DOHH2 (cell line): Measurements from ENCODE around the gene KLRK1.
"Not testable (repeated sequence)": the region's sequence is repeated elsewhere in the genome, so short reads cannot be mapped to it uniquely, and the experiment has no call there.

Experiments
- H3F3A ChIP-seq: fragments of 200-600 bp; sonication (generic), shearing (Covaris generic); 2 replicates; pipeline ENCODE4 v1.6.0; 2016; ENCODE audit warnings: antibody characterized with exemption, mild to moderate bottlenecking; ENCODE audit not compliant: control insufficient read depth, insufficient read depth
- H3K27ac ChIP-seq: fragments of 200-600 bp; sonication (generic); 2 replicates; pipeline ENCODE4 v1.5.1; 2014; ENCODE audit warnings: low read depth, mild to moderate bottlenecking, low read length, moderate library complexity
- H3K27me3 ChIP-seq: fragments of 200-600 bp; sonication (generic); 2 replicates; pipeline ENCODE4 v1.6.1; 2014; ENCODE audit warnings: mild to moderate bottlenecking, low read length, mixed read lengths; ENCODE audit not compliant: control insufficient read depth
- H3K36me3 ChIP-seq: fragments of 200-600 bp; sonication (generic); 2 replicates; pipeline ENCODE4 v1.6.1; 2014; ENCODE audit warnings: mild to moderate bottlenecking, low read length, moderate library complexity, mixed read lengths; ENCODE audit not compliant: control insufficient read depth
- H3K4me1 ChIP-seq: fragments of 200-600 bp; sonication (generic); 2 replicates; pipeline ENCODE4 v1.6.1; 2014; ENCODE audit warnings: mild to moderate bottlenecking, low read length, mixed read lengths; ENCODE audit not compliant: control insufficient read depth
- H3K4me2 ChIP-seq: fragments of 200-600 bp; sonication (generic); 2 replicates; pipeline ENCODE4 v1.6.0; 2014; ENCODE audit warnings: mild to moderate bottlenecking, low read length, moderate library complexity
- H3K4me3 ChIP-seq: fragments of 200-600 bp; sonication (generic); 2 replicates; pipeline ENCODE4 v1.5.1; 2014; ENCODE audit warnings: mild to moderate bottlenecking, low read length, mixed read lengths
- H3K79me2 ChIP-seq: fragments of 200-600 bp; sonication (generic); 2 replicates; pipeline ENCODE4 v1.6.1; 2014; ENCODE audit warnings: mild to moderate bottlenecking, low read length, mixed read lengths; ENCODE audit not compliant: control insufficient read depth
- H3K9me2 ChIP-seq: fragments of 200-600 bp; sonication (generic); replicated peaks from 2 replicates; pipeline ENCODE4 v1.6.1; 2014; ENCODE audit warnings: mild to moderate bottlenecking, low read length, mixed read lengths; ENCODE audit not compliant: control insufficient read depth
- H3K9me3 ChIP-seq: fragments of 200-600 bp; sonication (generic); 2 replicates; pipeline ENCODE4 v1.6.1; 2014; ENCODE audit warnings: antibody characterized with exemption, low read length, mixed read lengths; ENCODE audit not compliant: control insufficient read depth, insufficient read depth
- H4K20me1 ChIP-seq: fragments of 200-600 bp; sonication (generic); 2 replicates; pipeline ENCODE4 v1.6.0; 2014; ENCODE audit warnings: low read depth, mild to moderate bottlenecking, antibody characterized with exemption, low read length, moderate library complexity; ENCODE audit not compliant: control insufficient read depth, insufficient read depth
- EZH2phosphoT487 ChIP-seq: fragments of 200-600 bp; sonication (generic); IDR thresholded peaks from 2 replicates; pipeline ENCODE4 v1.6.1; 2017; ENCODE audit warnings: borderline replicate concordance, mild to moderate bottlenecking, antibody characterized with exemption, low read length, moderate library complexity, mixed read lengths
- TF ChIP-seq, protein P1 (sequence below): fragments of 200-600 bp; sonication (generic); IDR thresholded peaks from one replicate; pipeline ENCODE4 v1.5.1; 2014; ENCODE audit warnings: antibody characterized with exemption, mild to moderate bottlenecking, low read depth, low read length; ENCODE audit not compliant: poor library complexity, severe bottlenecking

Gene KLRK1

DNA sequence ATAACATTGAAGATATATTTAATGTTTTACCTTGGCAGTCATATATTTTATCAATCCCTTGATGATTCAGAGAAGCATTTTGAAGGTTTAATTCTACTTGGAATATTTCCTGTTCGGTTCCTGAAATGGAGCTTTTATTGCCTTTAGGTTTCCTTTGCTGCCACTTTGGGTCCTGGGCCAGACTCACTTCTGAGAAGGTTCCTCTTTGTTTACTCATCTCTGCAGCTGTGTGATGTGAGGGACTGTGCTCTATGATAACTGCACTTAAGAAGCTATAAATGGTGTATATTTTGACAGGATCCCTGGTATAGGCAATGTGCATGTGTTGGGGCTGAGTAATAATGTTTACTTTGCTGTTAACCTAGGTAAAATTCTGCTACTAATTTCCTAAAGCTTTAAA is 30.5 kb upstream of the KLRK1 start, which contains the start of gene KLRC3:
Gene KLRC3 (minus strand): TSS at position 262 of the 400 bp plus-strand sequence. CDS start 45 bp downstream, at position 217.
- H3K4me2 ChIP-seq, H3K4me3 ChIP-seq, H3K9me2 ChIP-seq, H3K27me3 ChIP-seq, H3K27ac ChIP-seq, H4K20me1 ChIP-seq, H3K9me3 ChIP-seq, H3K4me1 ChIP-seq, H3K36me3 ChIP-seq, H3K79me2 ChIP-seq, H3F3A ChIP-seq: not testable (repeated sequence)

DNA sequence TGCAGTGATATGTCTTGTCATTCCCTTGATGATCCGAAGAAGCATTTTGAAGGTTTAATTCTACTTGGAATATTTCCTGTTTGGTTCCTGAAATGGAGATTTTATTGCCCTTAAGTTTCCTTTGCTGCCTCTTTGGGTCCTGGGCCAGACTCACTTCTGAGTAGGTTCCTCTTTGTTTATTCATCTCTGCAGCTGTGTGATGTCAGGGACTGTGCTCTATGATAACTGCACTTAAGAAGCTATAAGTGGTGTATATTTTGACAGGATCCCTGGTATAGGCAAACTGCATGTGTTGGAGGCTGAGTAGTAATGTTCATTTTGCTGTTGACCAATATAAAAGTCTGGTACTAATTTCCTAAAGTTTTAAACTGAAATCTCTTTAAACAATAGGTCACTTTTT is 19.6 kb upstream of the KLRK1 start, which contains the start of gene KLRC4:
Gene KLRC4 (minus strand): TSS at position 366 of the 400 bp plus-strand sequence. CDS start 182 bp downstream, at position 184.
- H3K4me2 ChIP-seq: no peak within 1 kb of the TSS
- H3K4me1 ChIP-seq: peaks cover 6% of the 10 kb centered on the region
- H3K79me2 ChIP-seq: no peaks in the 10 kb centered on the region
- no peak within 1 kb of the TSS for H3K27ac ChIP-seq
- no peaks in the 10 kb centered on the region for H3K9me3 ChIP-seq
- H3K27me3 ChIP-seq: no peaks in the 10 kb centered on the region
- no peaks in the 10 kb centered on the region for H3F3A ChIP-seq
- H3K36me3 ChIP-seq: no peaks in the 10 kb centered on the region
- no peaks in the 10 kb centered on the region for H3K9me2 ChIP-seq
- no peak within 1 kb of the TSS for H3K4me3 ChIP-seq
- no peak for TF ChIP-seq EZH2phosphoT487
- TF ChIP-seq, protein P1, sequence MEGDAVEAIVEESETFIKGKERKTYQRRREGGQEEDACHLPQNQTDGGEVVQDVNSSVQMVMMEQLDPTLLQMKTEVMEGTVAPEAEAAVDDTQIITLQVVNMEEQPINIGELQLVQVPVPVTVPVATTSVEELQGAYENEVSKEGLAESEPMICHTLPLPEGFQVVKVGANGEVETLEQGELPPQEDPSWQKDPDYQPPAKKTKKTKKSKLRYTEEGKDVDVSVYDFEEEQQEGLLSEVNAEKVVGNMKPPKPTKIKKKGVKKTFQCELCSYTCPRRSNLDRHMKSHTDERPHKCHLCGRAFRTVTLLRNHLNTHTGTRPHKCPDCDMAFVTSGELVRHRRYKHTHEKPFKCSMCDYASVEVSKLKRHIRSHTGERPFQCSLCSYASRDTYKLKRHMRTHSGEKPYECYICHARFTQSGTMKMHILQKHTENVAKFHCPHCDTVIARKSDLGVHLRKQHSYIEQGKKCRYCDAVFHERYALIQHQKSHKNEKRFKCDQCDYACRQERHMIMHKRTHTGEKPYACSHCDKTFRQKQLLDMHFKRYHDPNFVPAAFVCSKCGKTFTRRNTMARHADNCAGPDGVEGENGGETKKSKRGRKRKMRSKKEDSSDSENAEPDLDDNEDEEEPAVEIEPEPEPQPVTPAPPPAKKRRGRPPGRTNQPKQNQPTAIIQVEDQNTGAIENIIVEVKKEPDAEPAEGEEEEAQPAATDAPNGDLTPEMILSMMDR: no peak
- H4K20me1 ChIP-seq: no peaks in the 10 kb centered on the region

DNA sequence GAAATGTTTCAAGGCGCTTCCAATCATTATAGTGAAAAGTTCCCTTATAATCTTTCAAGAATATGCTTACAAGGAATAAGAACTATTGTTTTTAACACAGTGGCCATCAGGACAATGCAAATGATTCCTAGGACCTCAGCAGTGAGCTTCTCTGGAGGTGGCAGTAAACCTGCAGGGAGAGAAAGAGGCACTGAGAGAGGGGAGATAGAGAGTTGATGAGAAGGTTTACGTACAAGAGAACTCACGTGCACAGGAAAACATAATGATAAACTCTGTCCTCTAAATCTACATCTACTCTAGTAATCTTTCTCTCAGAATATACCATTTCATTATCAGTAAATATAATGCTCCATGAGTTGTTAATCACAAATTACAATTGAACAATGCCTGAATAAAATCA is 19.0 kb upstream of the KLRK1 start:
- H3F3A ChIP-seq: no peaks in the 10 kb centered on the region
- H3K9me3 ChIP-seq: no peaks in the 10 kb centered on the region
- H3K27ac ChIP-seq: no peak overlapping the region
- H3K79me2 ChIP-seq: no peaks in the 10 kb centered on the region
- H3K4me3 ChIP-seq: no peak overlapping the region
- H3K4me2 ChIP-seq: no peak overlapping the region
- H3K4me1 ChIP-seq: peaks cover 6% of the 10 kb centered on the region
- no peaks in the 10 kb centered on the region for H3K27me3 ChIP-seq
- no peaks in the 10 kb centered on the region for H3K36me3 ChIP-seq
- no peaks in the 10 kb centered on the region for H4K20me1 ChIP-seq
- TF ChIP-seq, protein P1: no peak
- no peak for TF ChIP-seq EZH2phosphoT487
- no peaks in the 10 kb centered on the region for H3K9me2 ChIP-seq

DNA sequence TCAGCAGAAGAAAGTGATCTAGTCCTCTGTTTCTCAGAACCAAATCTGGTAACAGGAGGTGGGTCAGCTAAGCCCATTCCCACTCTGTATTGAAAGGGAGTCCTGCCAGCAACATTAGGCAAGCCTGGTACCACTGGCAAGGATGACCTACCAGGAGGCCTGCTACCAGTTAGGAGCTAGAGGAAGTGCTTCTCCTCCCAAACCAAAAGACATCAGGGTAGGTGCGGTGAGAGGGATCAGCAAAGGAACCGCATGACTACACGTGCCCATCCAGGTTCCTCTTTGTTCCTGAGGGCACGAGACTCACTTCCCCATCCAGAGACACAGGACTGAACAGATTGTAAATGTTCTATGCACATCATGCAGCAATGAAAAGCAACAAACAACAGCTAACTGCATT is 16.9 kb upstream of the KLRK1 start:
- Histone ChIP-seq H3K27ac (no peak overlapping the region), H3K27me3 (no peaks in the 10 kb centered on the region), H3K36me3 (no peaks in the 10 kb centered on the region), H3K4me2 (no peak overlapping the region), H3K9me2 (no peaks in the 10 kb centered on the region), H4K20me1 (no peaks in the 10 kb centered on the region), H3K9me3 (no peaks in the 10 kb centered on the region), H3K4me3 (no peak overlapping the region), H3K79me2 (no peaks in the 10 kb centered on the region), H3K4me1 (peaks cover 6% of the 10 kb centered on the region), H3F3A (no peaks in the 10 kb centered on the region)
- no peak for TF ChIP-seq EZH2phosphoT487
- TF ChIP-seq, protein P1: no peak
